Measurements from ENCODE around the gene TMEM255B. TPM values are rescaled to one million over a fixed set of nuclear protein-coding genes. Genes with fewer than 3 reads are reported as not detected.

TMEM255B gene
- total RNA-seq, 1 experiment from 2014 or later, result 2.8 TPM

DNA sequence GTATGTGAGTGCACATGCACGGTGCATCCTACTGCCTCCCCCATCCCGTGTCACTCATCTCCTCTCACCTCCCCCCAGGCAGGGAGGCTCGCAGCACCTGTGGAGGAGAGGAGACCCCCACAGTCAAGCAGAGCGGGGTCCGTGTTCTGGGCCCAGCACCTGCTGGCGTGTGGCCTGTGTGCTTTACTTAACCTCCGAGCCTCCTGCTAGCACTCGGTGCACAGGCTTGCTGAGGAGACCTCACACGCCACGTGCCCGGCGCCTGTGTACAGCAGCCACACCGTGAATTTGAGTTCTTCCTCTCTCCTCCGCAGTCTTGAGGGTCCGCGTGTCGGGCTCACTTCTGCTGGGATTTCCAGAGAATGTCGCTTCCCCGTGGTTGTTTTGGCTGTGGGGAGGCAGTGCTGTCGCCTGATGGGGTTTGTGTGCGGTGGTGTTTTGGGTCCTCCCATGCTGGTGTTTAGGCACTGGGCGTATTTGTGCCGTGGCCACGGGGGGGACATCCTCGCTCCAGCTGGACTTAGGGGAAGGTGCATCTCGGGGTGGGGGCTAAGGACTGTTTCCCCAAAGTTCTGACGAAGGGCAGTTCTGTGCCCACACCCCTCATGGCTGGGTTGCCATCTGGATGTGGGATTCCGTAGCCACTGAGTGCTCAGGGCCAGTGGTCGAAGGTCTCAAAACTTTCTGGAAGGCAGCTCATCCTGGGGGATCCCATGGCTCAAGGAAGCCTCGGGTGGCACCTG is 34.8 kb upstream of the TMEM255B start:
- Histone ChIP-seq H4K91ac (ENCODE audit: insufficient read length, low read depth, low read length) (no peak overlapping the region), H3K23ac (ENCODE audit: insufficient read length, low read depth, low read length) (no peak overlapping the region), H3K9me3 (ENCODE audit: control insufficient read depth, low read depth, low read length) (no peaks in the 10 kb centered on the region), H3K79me2 (ENCODE audit: insufficient read depth, low read length) (no peaks in the 10 kb centered on the region), H3K27ac (ENCODE audit: insufficient read length, low read depth, low read length) (no peak overlapping the region), H3K4me1 (ENCODE audit: insufficient read depth, low read length) (no peaks in the 10 kb centered on the region), H3K9ac (ENCODE audit: extremely low read depth, insufficient read length, low read length) (no peak overlapping the region), H3K14ac (ENCODE audit: insufficient read depth, low read length) (no peak overlapping the region; the same call in 1 of the 2 replicates), H2AFZ (ENCODE audit: low read length) (no peak overlapping the region), H3K56ac (ENCODE audit: insufficient read length, low read depth, low read length) (no peak overlapping the region), H2BK20ac (ENCODE audit: low read depth, low read length, poor library complexity, severe bottlenecking) (no peak overlapping the region), H2BK15ac (ENCODE audit: low read depth, low read length) (no peak overlapping the region), H3K4me2 (ENCODE audit: insufficient read depth, insufficient read length, low read length) (peak overlapping the region; percentile 57), H3K23me2 (ENCODE audit: insufficient read length, low read depth, low read length, poor library complexity, severe bottlenecking) (peaks cover 5% of the 10 kb centered on the region), H3K18ac (ENCODE audit: insufficient read length, low read depth, low read length) (no peak overlapping the region), H3T11ph (ENCODE audit: low read length) (no peak overlapping the region), H3K4ac (ENCODE audit: low read depth, low read length) (no peak overlapping the region), H3K79me1 (ENCODE audit: insufficient read depth, low read depth, low read length, poor library complexity, severe bottlenecking) (no peaks in the 10 kb centered on the region), H2BK120ac (ENCODE audit: low read depth, low read length, poor library complexity, severe bottlenecking) (no peak overlapping the region), H4K8ac (replicated peaks; ENCODE audit: insufficient read length, low read depth, low read length) (no peak overlapping the region), H4K5ac (ENCODE audit: insufficient read length, low read depth, low read length) (no peak overlapping the region), H2AK5ac (ENCODE audit: insufficient read length, low read length) (no peak overlapping the region), H2BK12ac (ENCODE audit: insufficient read length, low read depth, low read length) (no peak overlapping the region), H3K27me3 (ENCODE audit: insufficient read depth, low read length) (no peaks in the 10 kb centered on the region), H4K20me1 (ENCODE audit: control insufficient read depth, insufficient read depth, insufficient read length) (no peaks in the 10 kb centered on the region), H2BK5ac (ENCODE audit: insufficient read length, low read length) (no peak overlapping the region)
- H3K27ac Mint-ChIP-seq, result peak overlapping the region in 2 of 3 experiments; percentile 77 to 78; a peak in 1 of 7 replicates
- peaks cover 0 to 4% of the 10 kb centered on the region in 2 experiments; a peak in 2 of 5 replicates for H3K9me3 Mint-ChIP-seq
- TF ChIP-seq, protein P1, sequence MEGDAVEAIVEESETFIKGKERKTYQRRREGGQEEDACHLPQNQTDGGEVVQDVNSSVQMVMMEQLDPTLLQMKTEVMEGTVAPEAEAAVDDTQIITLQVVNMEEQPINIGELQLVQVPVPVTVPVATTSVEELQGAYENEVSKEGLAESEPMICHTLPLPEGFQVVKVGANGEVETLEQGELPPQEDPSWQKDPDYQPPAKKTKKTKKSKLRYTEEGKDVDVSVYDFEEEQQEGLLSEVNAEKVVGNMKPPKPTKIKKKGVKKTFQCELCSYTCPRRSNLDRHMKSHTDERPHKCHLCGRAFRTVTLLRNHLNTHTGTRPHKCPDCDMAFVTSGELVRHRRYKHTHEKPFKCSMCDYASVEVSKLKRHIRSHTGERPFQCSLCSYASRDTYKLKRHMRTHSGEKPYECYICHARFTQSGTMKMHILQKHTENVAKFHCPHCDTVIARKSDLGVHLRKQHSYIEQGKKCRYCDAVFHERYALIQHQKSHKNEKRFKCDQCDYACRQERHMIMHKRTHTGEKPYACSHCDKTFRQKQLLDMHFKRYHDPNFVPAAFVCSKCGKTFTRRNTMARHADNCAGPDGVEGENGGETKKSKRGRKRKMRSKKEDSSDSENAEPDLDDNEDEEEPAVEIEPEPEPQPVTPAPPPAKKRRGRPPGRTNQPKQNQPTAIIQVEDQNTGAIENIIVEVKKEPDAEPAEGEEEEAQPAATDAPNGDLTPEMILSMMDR (conservative IDR thresholded peaks at IDR 0.05), result no peak
- WGBS (ENCODE audit: extremely low coverage, insufficient read length, low lambda C conversion rate), result no CpG with 5 or more reads among the region's 30 CpGs
- DNase-seq, result no peak
- H3K27me3 Mint-ChIP-seq (ENCODE audit: low read depth), result no peaks in the 10 kb centered on the region
- peak overlapping the region; percentile 72 to 77 for H3K4me3 Mint-ChIP-seq
- H3K4me1 Mint-ChIP-seq, result peaks cover 15 to 18% of the 10 kb centered on the region in 2 experiments
- no peaks in the 10 kb centered on the region for H3K36me3 Mint-ChIP-seq (ENCODE audit: insufficient read depth in 1 of 3, low read depth in 3 of 3)

All from H9 (cell line).